ENCODE results near the gene COMMD6.

COMMD6 gene

DNA sequence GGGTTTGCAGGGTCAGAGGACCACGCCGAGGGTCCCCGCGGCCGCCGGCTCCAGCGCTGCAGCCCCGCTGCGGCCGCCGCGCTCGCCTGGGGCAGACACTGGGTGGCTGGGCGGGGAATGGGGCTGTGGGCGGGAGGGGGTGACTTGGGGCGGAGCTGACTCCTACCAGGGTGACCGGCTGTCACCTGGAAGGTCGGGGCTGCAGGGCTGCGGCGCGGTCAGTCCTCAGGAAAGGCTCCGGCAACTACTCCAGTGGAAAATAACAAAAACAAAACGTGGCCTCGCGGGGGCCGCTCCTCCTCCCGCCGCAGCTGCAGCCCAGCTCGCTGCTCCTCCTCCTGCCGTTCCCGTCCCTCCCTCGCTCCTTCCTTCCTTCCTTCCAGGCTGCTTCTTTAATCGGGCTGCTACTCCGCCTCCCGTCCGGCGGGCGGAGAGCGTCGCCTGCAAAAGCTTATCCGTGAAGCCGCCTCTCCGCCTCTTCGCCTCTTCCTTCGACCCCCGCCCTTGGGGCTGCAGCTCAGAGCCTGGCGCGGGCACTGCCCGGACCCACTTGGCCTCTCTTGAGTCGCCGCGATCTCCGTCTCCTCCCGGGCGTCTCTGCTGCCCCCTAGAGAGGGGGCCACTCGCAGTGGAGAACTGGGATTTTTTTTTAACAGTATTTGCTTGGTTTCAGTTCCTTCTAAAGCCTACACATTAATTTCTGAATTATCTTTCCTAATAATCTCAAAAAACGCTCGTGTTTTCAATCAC, 55.4 kb downstream of the COMMD6 start, which contains the start of gene TBC1D4:
TSS of gene TBC1D4 (minus strand) at position 100 of the 750 bp plus-strand sequence. CDS start 402 bp downstream, outside the sequence.
- DNase-seq (ENCODE audit: low read depth in 2 of 2) = peak; percentile 23 to 44

DNA sequence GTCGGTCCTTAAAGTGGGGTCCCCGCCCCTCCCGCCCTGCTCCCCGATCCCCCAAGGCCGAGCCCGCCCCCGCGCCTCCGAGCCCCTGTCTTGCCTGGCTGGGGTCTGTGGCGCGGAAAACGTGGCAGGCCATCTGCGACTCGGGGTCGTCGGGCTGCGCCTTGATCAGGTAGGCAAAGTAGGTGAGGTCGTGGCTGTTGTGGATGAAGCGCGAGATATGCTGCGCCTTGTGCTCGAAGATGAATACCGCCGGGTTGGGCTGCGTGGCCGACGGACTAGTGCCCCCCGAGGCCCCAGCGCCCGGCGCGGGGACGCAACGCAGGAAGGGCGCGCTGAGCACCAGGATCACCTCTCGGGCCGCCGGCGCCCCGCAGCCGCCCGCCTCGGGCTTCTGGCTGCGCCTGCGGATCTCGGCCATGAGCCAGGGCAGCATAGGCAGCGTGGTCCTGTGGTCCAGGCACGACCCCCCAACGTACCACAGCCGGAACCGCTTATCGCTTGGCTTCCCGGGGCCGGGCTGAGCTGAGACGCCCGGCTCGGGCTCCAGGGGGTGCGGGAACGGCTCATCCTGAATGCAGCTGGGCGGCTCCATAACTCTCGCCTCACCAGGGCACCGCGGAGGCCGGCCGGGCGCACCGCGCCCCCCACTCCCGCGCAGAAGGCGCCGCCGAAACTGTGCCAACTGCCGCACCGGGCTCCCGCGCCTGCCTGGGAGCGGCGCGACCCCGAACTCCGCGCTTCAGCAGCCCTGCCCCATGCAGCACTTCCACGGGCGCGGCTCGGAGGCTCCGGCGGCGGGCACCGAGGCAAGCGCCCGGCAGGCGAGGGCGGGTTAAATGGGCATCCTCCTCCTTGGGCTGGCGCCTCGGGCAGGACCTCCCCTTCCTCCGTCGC, 56.2 kb downstream of the COMMD6 start:
- DNase-seq (ENCODE audit: low read depth in 2 of 2) = no peak

DNA sequence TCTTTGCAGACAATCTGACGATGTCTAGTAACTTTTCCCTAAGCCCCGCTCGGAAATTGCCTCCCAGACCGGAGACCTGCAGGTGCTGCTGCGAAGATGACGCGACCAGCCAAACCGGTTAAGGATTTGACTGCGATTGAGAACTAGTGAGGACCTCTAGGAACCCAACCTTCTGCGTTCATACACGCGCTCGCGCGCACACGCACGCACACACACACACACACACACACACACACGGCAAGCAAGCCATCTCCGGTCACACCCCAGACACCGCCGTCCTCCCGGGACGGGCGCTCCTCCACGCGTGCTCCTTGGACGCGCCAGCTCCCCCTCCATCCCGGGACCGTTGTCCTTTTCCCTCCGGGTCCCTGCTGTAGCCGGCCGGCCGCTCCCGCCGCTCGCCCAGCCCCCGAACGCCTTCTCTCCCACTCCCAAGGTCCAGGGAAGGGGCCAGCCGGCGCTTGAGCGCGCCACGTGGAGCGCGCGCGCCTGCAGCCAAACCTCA, 56.9 kb downstream of the COMMD6 start:
- no peak for DNase-seq (ENCODE audit: low read depth in 2 of 2)

DNA sequence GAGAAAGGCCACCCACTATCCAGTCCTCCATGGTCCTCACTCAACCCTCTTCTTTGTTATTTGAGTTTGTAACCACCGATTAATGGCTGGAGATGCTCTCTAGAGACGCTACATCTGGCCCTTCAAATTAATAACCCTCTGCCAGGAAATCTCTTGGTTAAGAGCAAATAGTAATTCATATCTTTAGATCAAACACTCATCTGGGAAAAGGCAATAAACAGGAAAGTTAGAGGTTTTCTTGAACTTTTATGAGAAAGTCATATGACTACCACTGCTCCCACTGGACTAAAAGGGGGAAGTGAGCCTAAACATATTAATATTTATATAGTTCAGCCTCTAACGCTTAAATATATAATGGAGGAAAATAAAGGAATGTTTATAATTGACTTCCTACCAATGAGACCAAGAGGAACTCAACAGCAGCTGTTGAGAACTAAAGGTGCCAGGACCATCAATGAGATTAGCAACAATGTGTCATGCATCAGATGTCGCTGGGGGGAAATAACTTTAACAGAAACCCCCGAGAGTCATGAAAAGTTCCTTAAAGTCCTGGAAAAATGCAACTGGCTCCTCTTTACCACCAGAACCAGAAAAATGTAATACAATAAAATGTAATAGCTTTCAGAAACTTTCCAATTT, 58.4 kb downstream of the COMMD6 start:
- no peak for DNase-seq (ENCODE audit: low read depth in 2 of 2)

DNA sequence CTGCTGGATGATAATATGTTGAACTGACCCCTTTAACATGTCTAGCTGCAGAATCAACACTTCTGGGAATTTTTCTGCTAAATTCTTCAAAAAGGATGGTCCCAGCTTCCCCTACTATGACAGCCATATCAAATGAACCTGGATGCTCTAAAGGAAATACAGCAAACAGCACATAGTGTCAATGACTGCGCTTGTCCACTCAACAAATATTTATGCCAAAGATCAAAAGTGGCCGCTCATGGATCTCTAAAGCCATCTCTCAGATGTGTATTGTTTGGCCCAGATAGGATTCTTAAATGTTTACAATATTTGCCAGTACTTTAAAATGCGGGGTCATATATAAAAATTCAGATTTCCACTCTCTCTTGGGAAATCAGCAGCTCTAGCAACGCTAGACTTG, 59.0 kb downstream of the COMMD6 start:
- DNase-seq (ENCODE audit: low read depth in 2 of 2) = no peak
